Activated CD4-positive, CD25-positive, alpha-beta regulatory T cell (primary cell): Measurements from ENCODE around the gene L3MBTL1.

Experiments
- DNase-seq, 4 experiments: peaks; one replicate each; lab custom pipeline; 2025; lab: John Stamatoyannopoulos, UW

Gene L3MBTL1

GRCh38 chr20:43535370-43536004 is 28.0 kb downstream of the L3MBTL1 start:
- DNase-seq = no peak

- DNase-seq = no peak
These were observed 28.7 kb downstream of the L3MBTL1 start for GRCh38 chr20:43536041-43536816.

- no peak for DNase-seq
These were observed 29.4 kb downstream of the L3MBTL1 start for GRCh38 chr20:43536817-43537440.

- DNase-seq = peak in 3 of 4 experiments; percentile 6 to 25 (median 10)
These were observed 30.7 kb downstream of the L3MBTL1 start for GRCh38 chr20:43537921-43538877.

GRCh38 chr20:43538878-43539700 is 31.6 kb downstream of the L3MBTL1 start:
- DNase-seq = no peak

GRCh38 chr20:43539975-43540672 is 32.6 kb downstream of the L3MBTL1 start:
- DNase-seq = no peak

- DNase-seq = no peak
These were observed 33.2 kb downstream of the L3MBTL1 start for GRCh38 chr20:43540673-43541060.

GRCh38 chr20:43541214-43541613 is 33.7 kb downstream of the L3MBTL1 start:
- DNase-seq = no peak

- DNase-seq = no peak
These were observed 34.7 kb downstream of the L3MBTL1 start for GRCh38 chr20:43542161-43542560.

- no peak for DNase-seq
These were observed 35.2 kb downstream of the L3MBTL1 start for GRCh38 chr20:43542674-43543073.

- no peak for DNase-seq
These were observed 35.6 kb downstream of the L3MBTL1 start for GRCh38 chr20:43543138-43543537.

GRCh38 chr20:43544501-43544900 is 37.0 kb downstream of the L3MBTL1 start:
- no peak for DNase-seq

- no peak for DNase-seq
These were observed 38.5 kb downstream of the L3MBTL1 start for GRCh38 chr20:43545837-43546578.

GRCh38 chr20:43548273-43548880 is 40.9 kb downstream of the L3MBTL1 start:
- DNase-seq = no peak

GRCh38 chr20:43549416-43550065 is 42.0 kb downstream of the L3MBTL1 start:
- DNase-seq = no peak

GRCh38 chr20:43550456-43550855 is 43.0 kb downstream of the L3MBTL1 start:
- DNase-seq = no peak

- DNase-seq = no peak
These were observed 46.9 kb downstream of the L3MBTL1 start for GRCh38 chr20:43554369-43554768.

- no peak for DNase-seq
These were observed 51.1 kb downstream of the L3MBTL1 start, which contains the start of gene SGK2 for GRCh38 chr20:43558412-43559146. Gene SGK2 (plus strand): TSS chr20:43559027. CDS start chr20:43566496, 7,469 bp downstream.
